ENCODE data around the gene CIB4.

CIB4 gene

GRCh38 chr2:26640781-26641564 lies at the start of gene CIB4:
CIB4 (minus strand) TSS chr2:26641366; CDS start chr2:26641314, 52 bp downstream.
- no peak for DNase-seq (ENCODE audit: low spot score)

GRCh38 chr2:26687801-26688200 lies 46.6 kb upstream of the CIB4 start:
- DNase-seq (ENCODE audit: low spot score), result no peak

GRCh38 chr2:26687328-26687727 lies 46.2 kb upstream of the CIB4 start:
- DNase-seq (ENCODE audit: low spot score), result no peak

- no peak for DNase-seq (ENCODE audit: low spot score)
Observed at GRCh38 chr2:26685989-26686839, 45.0 kb upstream of the CIB4 start.

GRCh38 chr2:26685341-26685740 lies 44.2 kb upstream of the CIB4 start:
- no peak for DNase-seq (ENCODE audit: low spot score)

GRCh38 chr2:26683583-26683982 lies 42.4 kb upstream of the CIB4 start:
- DNase-seq (ENCODE audit: low spot score), result no peak

- no peak for DNase-seq (ENCODE audit: low spot score)
Observed at GRCh38 chr2:26682155-26682554, 41.0 kb upstream of the CIB4 start.

GRCh38 chr2:26681656-26682055 lies 40.5 kb upstream of the CIB4 start:
- no peak for DNase-seq (ENCODE audit: low spot score)

- no peak for DNase-seq (ENCODE audit: low spot score)
Observed at GRCh38 chr2:26679867-26680266, 38.7 kb upstream of the CIB4 start.

GRCh38 chr2:26678035-26678434 lies 36.9 kb upstream of the CIB4 start:
- DNase-seq (ENCODE audit: low spot score), result no peak

- no peak for DNase-seq (ENCODE audit: low spot score)
Observed at GRCh38 chr2:26675651-26676255, 34.6 kb upstream of the CIB4 start.

- DNase-seq (ENCODE audit: low spot score), result no peak
Observed at GRCh38 chr2:26674771-26675170, 33.6 kb upstream of the CIB4 start.

GRCh38 chr2:26674002-26674751 lies 33.0 kb upstream of the CIB4 start:
- peak; percentile 44 for DNase-seq (ENCODE audit: low spot score)

- peak; percentile 34 for DNase-seq (ENCODE audit: low spot score)
Observed at GRCh38 chr2:26672818-26673393, 31.7 kb upstream of the CIB4 start.

- DNase-seq (ENCODE audit: low spot score), result peak; percentile 47
Observed at GRCh38 chr2:26672112-26672817, 31.1 kb upstream of the CIB4 start.

GRCh38 chr2:26671691-26672090 lies 30.5 kb upstream of the CIB4 start:
- no peak for DNase-seq (ENCODE audit: low spot score)

- peak; percentile 8 for DNase-seq (ENCODE audit: low spot score)
Observed at GRCh38 chr2:26670931-26671460, 29.8 kb upstream of the CIB4 start.

GRCh38 chr2:26670171-26670570 lies 29.0 kb upstream of the CIB4 start:
- peak; percentile 8 for DNase-seq (ENCODE audit: low spot score)

GRCh38 chr2:26668856-26669750 lies 27.9 kb upstream of the CIB4 start:
- DNase-seq (ENCODE audit: low spot score), result peak; percentile 23

- peak; percentile 6 for DNase-seq (ENCODE audit: low spot score)
Observed at GRCh38 chr2:26668041-26668440, 26.9 kb upstream of the CIB4 start.
